HepG2 (cell line): ENCODE results near the gene DENND4B. TPM values are rescaled to one million over a fixed set of nuclear protein-coding genes. Genes with fewer than 3 reads are reported as not detected.

Source experiments
- CBFB ChIP-seq: sonication (generic); formaldehyde crosslinking; IDR thresholded peaks from 2 replicates; pipeline ENCODE4 v1.4.0; 2020; ENCODE audit warnings: missing genetic modification reagents
- IKZF5 ChIP-seq: IDR thresholded peaks from 2 replicates; pipeline ENCODE4 v1.6.1; 2018; ENCODE audit warnings: missing genetic modification reagents, mild to moderate bottlenecking, missing compliant biosample characterization
- ZNF225 ChIP-seq: sonication (generic); formaldehyde crosslinking; IDR thresholded peaks from 2 replicates; pipeline ENCODE4 v1.4.0; 2020; ENCODE audit warnings: mild to moderate bottlenecking, missing genetic modification reagents
- ZNF407 ChIP-seq: sonication (generic); formaldehyde crosslinking; IDR thresholded peaks from one replicate; pipeline ENCODE4 v1.5.1; 2020; ENCODE audit warnings: mild to moderate bottlenecking, missing genetic modification reagents; ENCODE audit errors: not compliant biosample characterization
- ZNF780A ChIP-seq: sonication (generic); formaldehyde crosslinking; IDR thresholded peaks from 2 replicates; pipeline ENCODE4 v1.8.0; 2022; ENCODE audit warnings: mild to moderate bottlenecking, missing genetic modification reagents, moderate library complexity
- ZNF784 ChIP-seq: sonication (generic); formaldehyde crosslinking; IDR thresholded peaks from 2 replicates; pipeline ENCODE4 v1.5.1; 2020; ENCODE audit warnings: missing genetic modification reagents, mild to moderate bottlenecking, borderline replicate concordance
- polyA plus RNA-seq, 8 experiments: library from polyadenylated mRNA; depleted of rRNA in 3 of 8; stranded (reverse) in 7 of 8; unstranded in 1 of 8; fragments of >200 nt; fragmentation: Illumina TruSeq in 4 of 8; extraction: Trizol in 4 of 8; gene quantifications; 2 replicates each; pipeline versions ENCODE4 v1.2.1 to v1.2.3, GENCODE V29; 2011 to 2016; ENCODE audit warnings: low read depth in 4 of 8, missing spikeins in 1 of 8, mixed read lengths in 1 of 8; ENCODE audit not compliant: insufficient read depth in 1 of 8
- total RNA-seq, 5 experiments: library from RNA; depleted of rRNA; stranded (reverse); fragments of >200 nt; fragmentation: Illumina TruSeq; extraction: Trizol; gene quantifications; 2 replicates each; pipeline ENCODE4 v1.2.3, GENCODE V29; 2016; ENCODE audit warnings: low read depth in 1 of 5
- TF ChIP-seq, protein P1 (sequence below), 2 experiments: sonication (generic) in 1 of 2; formaldehyde crosslinking in 1 of 2; IDR thresholded peaks; 2 replicates each; pipeline versions ENCODE4 v1.6.1 to v1.9.0; 2014 to 2022; ENCODE audit warnings: antibody characterized with exemption in 1 of 2, borderline replicate concordance in 1 of 2, inconsistent platforms in 1 of 2, low read depth in 1 of 2, missing genetic modification reagents in 1 of 2
- TF ChIP-seq, protein P2 (sequence below): sonication (generic); formaldehyde crosslinking; IDR thresholded peaks from 2 replicates; pipeline ENCODE4 v1.5.0; 2020; ENCODE audit warnings: missing genetic modification reagents

The DENND4B gene
- total and polyA plus RNA-seq, 2 of the 13 experiments (the other 11 are each of a cell fraction or from before 2014, with no cell fraction given): 15.1 to 20.3 TPM

DNA sequence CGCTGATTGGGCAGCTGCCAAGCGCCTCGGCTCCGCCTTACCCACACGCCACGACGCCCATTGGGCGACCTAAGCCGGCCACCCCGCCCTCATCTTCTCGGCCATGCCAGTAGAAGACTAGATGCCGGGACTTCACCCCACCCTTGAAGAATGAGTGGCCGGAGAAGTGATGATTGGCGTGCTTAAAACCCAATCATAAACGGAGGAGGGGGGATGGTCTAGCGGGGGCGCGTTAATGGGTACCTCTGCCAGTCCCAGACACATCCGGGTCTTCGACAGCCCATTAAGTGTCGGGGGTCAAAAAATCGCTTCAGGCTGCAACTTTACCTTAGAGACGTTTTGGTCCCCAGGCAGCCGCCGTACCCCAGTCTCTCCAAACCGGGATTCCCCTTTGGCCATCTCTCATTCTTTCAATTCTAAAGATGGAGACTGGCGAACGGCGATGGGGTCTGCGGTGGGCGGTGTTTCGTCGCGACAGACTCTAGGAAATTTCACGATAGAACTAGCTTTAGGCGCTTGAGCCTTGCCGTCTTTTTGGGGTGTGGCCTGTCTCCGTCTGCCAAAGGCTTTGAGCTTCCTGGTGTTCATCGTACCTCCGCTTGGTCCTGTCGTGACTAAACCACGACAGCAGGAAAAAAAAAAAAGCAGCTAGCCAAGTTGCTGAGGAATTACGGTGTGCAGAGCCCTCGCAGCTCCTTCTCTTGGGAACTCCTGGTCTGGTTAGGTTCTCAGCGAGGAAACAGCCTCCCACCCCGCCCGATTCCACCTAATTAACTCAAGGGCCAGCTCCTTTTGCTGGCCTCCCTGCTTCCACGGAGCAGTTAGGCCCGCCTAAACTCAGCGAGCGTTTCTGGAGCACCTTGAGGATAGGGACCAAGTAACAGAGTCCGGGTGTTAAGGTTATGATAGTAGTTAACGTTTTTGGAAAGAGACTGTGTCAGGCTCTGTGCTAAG, 23.3 kb downstream of the DENND4B start, which contains the start of gene GATAD2B (continued):
- TF ChIP-seq, protein P1, sequence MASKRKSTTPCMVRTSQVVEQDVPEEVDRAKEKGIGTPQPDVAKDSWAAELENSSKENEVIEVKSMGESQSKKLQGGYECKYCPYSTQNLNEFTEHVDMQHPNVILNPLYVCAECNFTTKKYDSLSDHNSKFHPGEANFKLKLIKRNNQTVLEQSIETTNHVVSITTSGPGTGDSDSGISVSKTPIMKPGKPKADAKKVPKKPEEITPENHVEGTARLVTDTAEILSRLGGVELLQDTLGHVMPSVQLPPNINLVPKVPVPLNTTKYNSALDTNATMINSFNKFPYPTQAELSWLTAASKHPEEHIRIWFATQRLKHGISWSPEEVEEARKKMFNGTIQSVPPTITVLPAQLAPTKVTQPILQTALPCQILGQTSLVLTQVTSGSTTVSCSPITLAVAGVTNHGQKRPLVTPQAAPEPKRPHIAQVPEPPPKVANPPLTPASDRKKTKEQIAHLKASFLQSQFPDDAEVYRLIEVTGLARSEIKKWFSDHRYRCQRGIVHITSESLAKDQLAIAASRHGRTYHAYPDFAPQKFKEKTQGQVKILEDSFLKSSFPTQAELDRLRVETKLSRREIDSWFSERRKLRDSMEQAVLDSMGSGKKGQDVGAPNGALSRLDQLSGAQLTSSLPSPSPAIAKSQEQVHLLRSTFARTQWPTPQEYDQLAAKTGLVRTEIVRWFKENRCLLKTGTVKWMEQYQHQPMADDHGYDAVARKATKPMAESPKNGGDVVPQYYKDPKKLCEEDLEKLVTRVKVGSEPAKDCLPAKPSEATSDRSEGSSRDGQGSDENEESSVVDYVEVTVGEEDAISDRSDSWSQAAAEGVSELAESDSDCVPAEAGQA (IDR thresholded peaks at IDR 0.05; ENCODE audit: low read depth): no peak; the same call in 1 of the 2 replicates
- TF ChIP-seq, protein P1 (CRISPR knock-in tag; IDR thresholded peaks at IDR 0.05; ENCODE audit: borderline replicate concordance): no peak
- peak; percentile 71; the same call in 1 of the 2 replicates for TF ChIP-seq IKZF5
- no peak for TF ChIP-seq CBFB (CRISPR knock-in tag)
- TF ChIP-seq, protein P2, sequence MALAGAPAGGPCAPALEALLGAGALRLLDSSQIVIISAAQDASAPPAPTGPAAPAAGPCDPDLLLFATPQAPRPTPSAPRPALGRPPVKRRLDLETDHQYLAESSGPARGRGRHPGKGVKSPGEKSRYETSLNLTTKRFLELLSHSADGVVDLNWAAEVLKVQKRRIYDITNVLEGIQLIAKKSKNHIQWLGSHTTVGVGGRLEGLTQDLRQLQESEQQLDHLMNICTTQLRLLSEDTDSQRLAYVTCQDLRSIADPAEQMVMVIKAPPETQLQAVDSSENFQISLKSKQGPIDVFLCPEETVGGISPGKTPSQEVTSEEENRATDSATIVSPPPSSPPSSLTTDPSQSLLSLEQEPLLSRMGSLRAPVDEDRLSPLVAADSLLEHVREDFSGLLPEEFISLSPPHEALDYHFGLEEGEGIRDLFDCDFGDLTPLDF: no peak
- TF ChIP-seq ZNF780A (CRISPR knock-in tag): no peak
- no peak for TF ChIP-seq ZNF784 (CRISPR knock-in tag)
- TF ChIP-seq ZNF225 (CRISPR knock-in tag): no peak
- TF ChIP-seq ZNF407: no peak
